GM21423 (cell line): ENCODE measurements around the gene GNB5.

ENCODE experiments used
- ATAC-seq: cut with Tn5 transposase; IDR thresholded peaks from one replicate; pipeline ENCODE4 v1.9.1; 2021; ENCODE audit warnings: mild to moderate bottlenecking, moderate library complexity; ENCODE audit not compliant: unreplicated experiment

GNB5 gene

DNA sequence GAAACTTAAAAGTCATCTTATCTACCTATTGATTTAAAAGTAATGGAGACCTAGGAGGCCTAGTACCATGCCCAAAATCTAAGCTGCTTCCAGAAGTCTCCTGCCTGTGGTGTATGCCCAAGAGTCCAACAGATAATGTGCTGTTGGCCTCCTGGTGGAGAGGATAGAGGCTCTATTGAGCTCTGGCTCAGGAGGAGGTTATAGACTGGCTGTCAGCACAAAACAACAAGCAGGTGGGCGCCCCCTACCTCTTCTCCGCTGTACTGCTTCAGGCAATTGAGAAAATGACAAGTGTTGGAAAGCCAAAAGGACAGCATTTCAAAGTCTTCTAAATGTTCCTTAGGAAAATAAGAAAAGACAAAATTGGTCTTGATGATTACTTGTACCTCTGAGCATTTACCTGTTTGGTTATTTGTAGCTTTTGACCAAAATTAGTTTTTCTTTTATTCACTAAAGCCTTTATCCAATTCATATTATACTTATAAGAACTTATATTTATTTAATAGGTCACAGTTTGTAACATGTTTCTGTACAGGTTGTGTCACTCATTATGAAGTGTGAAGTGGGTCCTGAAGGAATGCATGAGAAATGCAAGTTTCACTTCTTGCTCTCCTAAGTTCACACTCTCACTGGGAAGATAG, 17.2 kb upstream of the GNB5 start:
- peak; percentile 78 for ATAC-seq

DNA sequence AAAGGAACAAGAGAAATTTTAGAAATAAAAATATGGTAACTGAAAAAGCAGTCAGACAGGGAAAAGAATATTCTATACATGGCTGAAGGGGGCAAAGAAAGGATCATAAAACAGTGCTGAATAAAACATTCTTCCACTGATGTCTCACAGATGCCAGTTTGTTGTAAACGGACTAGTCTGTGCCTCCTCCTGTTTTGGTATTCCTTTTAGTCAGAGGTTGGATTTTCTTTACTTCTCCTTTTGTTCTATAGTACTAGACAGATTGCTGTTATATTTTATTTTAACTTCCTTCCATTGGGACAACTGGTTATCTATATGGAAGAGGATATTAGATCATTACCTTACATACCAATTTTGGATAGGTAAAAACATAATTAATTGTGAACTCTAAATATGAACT, 16.0 kb upstream of the GNB5 start:
- ATAC-seq = no peak

DNA sequence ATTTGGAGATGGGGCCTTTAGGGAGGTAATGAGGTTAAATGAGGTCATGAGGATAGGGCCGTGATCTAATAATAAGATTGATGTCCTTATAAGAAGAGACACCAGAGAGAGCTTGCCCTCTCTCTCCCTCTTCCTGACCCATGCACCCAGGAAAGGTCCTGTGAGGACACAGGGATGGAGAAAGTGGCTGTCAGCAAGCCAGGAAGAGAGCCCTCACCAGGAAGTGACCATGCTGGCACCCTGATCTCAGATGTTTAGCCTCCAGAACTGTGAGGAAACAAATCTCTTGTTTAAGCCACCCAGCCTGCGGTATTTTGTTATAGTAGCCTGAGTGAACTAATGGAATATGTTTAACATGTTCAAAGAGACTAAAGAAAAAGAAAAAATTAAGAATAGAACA, 15.3 kb upstream of the GNB5 start:
- ATAC-seq = no peak

DNA sequence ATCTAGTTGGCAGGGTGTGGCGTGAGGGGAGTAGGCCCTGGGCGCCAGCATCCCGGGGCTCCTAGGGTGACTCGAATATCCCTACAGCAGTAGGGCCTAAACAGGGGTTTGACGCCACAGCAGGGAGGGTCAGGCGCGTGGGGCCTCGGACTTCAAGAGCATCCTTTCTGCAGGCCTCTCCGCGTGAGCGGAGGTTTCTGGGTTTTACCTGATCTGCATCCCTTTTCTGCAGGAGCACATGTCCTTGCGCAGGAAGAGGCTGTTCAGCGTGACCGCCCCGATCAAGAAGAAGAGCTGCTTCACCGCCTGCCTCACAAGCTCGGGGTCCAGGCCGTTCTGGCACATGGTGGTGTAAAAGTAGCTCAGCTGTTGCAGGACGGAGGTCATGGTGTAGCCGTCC, 13.5 kb upstream of the GNB5 start:
- no peak for ATAC-seq

DNA sequence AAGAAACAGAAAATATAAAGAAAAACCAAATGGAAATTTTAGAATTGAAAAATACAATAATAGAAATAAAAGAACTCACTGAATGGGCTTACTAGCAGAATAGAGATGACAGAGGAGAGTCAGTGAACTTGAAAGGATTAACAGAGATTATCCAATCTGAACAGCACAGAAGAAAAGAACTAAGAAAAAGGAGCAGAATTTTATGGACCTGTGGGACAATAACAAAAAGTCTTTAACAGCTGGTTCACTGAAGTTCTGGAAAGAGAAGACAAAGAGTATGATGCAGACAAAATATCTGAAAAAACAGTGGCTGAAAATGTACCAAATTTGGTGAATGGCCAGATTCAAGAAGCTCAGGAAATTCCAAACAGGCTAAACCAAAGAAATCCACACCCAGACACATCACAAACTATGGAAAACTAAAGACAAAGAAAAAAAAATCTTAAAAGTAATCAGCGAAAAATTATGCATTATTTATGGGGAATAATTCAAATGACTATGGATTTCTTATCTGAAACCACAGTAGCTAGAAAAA, 9.7 kb upstream of the GNB5 start:
- no peak for ATAC-seq

DNA sequence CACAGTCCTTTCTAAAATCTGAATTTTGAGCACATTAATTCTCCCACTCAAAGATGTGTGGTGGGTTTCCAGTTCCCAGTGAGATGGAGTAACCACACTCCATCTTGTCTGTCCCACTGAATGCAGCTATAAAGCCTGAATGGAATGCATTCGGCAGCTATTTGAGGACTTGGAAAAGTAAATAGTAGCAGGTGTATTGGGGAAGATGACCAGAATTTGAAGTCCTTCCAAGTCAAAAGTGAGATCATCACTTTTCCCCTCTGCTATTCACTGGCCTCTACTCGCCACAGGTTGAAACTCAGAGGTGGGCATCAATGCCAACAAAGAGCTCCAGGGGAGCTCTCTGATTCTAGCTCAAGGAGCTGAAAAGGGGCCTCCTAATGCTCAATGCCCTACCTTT, 8.1 kb upstream of the GNB5 start:
- no peak for ATAC-seq

DNA sequence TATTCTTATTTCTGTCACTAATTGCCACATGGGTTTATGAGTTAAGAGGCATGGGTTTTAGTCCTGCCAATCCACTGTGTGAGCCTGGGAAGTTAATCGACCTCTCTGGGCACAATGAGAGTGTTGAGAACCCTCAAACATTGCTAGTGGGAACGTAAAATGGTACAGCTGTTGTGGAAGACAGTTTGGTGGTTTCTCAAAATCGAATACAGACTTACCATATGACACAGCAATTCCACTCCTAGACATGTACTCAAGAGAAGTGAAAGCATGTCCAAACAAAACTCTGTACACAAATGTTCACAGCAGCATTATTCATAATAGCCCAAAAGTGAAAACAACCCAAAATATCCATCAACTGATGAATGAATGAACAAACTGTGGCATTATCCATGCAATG, 5.7 kb upstream of the GNB5 start:
- no peak for ATAC-seq

DNA sequence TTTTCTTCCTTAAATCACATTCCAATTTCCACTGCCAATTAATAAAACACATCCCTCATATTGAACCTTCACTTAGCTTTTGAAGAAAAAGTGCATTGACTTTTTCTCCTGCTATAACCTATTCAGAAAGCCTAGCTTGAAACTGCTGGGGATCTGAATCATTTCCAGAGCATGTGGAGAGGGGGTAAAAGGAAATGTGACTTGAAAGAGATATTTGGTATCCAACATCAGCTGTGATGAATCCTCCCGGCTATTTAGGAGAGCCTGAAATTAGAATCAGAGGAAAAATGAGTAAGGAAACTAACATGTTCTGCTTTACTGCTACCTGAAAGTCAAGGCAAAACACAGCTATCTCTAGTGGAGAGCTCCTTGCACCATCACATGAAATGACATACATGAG, 2.6 kb upstream of the GNB5 start:
- no peak for ATAC-seq

DNA sequence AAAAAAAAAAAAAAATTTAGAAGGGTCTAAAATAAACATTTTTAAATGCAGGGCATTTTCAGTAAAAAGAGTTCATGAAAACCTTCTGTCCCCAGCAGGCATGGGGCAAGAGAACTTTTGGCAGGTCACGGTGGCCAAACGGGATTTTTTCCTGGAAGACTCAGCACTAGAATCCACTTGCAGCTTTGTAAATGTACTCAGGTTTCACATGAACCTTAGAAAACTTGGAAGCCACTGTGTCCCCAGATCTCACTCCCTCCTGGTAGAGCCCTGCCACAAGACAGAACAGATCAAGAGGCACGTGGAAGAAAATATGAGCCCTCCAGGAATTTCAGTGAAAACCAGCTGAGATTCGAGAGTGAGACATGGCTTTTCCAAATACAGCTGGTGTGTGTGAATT, 2.1 kb upstream of the GNB5 start:
- no peak for ATAC-seq

DNA sequence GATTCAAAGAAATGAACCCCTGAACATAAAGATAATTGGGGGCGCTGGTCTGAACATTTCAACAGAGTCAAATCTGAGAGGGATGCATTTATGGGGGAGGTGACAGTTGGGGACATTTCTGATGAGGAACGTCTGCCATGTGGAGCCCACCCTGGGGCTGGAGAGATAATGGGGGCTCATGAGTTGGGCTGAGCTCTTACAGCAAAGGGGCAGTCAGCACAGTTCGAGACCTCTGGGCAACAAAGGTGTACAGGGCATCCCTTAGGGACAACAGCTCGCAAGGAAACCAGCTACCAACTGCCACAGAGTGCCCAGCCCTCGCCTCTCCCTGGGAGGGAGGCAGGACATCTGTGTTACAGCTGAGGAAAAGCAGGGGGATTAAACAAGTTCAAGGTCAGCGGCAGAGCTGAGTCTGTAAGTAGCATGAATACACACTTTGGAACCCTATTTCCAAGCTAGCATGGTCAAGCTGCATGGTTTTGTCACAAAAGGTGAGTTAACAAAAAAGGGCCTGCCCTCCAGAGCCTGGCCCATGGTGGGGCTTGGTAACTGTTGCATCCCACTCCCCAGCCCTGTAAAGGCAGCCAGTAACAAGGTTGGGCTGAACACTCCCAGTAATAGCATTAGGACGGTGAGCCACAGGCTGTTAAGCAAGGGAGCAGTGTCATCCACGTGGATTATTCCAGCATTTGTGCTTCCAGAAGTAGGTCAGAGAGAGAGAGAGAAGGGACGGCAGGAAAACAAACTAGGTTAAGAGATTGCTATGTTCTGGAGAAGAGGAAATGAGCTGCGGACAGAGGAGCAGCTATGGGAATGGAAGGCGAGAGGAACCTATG, 4.3 kb downstream of the GNB5 start:
- ATAC-seq = no peak

DNA sequence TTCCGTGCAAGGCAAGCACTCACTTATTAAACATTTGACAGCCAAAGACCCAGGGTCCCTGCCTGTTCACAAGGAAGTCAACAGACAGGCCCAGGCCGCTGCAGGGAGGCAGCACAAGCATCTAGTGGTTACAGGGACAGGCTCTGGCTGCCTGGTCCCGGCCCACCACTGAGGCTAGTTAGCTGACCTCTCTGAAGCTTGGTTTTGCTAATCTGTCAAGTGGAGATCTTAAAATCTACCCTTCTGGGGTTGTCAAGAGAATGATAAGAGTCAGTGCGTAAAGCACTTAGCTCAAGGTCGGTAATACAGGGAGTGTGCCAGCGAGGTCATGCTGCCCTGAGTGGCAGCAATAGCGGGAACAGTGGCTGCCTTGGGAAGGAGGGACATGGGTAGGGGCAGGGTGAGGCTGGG, 6.0 kb downstream of the GNB5 start:
- no peak for ATAC-seq

DNA sequence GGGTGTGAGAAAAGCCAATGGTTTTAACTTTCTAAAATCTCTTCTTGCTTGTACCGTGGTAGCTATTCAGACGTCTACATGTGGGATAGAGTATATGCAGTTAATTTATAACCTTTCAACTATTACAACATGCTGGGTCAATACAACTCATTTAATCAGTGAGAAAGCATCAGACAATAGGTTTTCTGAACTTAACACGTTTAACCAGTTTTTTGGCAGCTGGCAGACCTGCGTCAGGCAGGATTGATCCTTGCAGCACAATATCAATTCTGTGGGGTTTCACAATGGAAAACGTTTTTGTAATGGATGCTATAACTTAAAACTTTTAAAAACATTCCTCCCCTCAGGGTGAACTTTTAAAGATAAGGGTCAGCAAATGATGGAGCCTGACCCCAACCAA, 6.5 kb downstream of the GNB5 start:
- no peak for ATAC-seq

DNA sequence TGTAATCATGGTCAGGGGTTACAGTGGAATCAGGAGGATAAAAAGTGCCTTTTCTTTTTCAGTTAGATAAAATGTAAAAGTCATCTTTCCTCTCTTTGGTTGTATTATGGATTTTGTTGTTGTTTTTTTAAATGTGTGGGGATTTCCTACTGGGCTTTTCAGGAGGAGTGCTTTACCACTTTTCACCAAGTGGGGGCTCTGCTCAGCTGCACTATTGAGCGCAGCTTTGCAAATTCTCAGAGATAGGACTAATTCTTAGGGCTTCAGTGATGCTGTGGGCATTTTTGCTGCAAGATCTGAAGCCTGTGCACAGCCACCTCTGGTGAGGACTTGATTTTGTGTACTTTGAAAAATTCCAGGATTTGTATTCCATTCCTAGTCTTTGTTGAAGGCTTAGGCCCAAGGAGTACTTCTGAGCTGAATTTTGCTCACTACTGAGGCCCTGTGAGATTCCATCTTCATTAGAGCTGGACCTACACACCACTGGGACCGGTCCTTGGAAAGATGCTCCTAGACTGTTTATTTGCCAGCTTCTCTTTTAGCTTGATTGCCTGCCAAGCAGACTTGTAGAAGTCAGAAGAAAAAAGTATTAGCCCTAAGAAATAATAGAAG, 7.5 kb downstream of the GNB5 start:
- no peak for ATAC-seq

DNA sequence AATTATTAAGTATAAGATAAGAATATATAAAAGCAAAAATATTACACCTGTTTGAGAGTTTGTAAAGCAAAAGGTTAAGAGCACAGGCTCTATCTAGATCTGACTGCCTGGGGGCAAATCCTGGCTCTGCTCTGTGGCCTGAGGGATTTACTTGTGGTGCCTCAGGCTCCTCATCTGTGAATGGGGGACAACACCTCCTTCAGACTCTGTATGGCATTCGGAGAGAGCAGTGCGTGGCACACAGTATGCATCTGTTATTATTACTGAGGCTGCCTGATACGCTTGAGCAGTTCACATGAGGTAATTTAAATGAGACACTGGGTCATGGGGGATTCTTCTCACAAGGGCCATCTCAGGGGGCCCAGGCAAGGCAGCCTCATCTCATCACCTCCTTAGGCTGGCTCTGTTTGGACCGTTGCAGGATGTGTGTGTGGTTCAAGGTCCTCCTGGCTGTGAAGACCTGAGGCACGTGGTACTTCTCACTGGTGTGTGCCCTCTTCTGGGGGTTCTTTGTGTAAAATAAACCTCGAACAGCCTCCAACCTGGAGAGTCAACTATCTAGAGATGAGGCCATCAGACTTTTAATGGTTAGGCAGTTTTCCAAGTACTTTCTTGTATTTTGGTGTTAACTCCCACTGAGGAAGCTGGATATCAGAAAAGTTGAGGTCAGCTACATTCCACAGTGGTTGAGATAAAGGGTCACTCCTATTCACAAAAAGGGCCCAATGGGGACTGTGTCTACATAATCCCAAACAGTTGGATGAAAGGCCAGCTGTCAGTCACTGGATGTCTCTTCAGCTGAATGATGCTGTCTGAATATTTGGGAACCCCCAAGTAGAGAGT, 9.0 kb downstream of the GNB5 start:
- no peak for ATAC-seq

DNA sequence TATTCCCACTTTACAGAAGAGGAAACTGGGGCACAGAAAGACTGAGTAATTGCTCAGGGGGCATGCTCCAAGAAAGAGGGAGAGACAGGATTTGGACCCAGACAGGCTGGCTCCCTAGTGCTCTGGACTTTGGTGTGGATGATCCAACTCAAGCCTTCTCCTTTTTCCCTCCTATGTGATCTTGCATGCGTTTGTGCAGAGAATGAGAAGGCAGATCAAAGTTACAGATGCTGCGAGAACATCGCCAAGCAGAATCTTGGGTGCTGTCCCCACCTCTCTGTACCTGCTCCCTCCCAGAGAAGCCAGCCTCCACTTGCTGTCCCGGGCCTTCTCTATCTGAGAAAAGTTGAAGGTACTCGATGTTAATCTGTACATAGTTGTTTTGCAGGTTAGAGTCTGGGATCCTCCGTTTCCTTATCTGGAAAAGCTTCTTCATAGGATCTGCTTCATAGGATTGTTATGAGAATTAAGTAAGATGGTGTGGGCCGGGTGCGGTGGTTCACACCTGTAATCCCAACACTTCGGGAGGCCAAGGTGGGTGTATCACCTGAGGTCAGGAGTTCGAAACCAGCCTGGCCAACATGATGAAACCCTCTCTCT, 10.2 kb downstream of the GNB5 start:
- no peak for ATAC-seq

DNA sequence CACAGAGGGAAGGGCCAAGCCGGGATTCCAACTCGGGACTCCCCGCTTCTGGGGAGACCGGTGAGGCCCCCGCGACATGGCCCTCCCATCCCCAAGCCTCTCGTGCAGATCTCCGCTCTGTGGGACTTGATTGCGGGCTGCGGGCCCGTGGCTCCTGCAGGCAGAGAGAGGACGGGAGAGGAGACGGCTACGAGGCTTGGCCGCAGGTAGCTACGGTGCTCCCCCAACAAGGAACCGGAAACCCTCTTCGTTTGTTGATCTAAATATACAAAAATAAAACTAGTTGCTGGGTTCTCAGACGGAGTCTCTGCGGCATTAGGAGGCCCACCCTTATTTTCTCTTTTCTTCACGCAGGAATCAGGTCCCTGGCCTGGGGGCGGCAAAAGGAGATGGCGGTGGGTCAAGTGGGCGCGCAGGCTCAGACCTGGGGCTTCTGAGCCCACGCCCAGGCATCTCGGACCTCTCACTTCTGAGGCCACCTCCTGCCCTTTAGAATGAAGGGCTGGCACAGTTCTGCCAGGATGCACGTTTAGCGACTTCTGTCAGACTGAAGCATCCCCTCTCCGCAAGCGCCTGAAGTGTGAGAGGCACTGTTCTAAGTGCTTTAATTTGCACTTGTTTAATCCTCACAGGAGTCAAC, 10.9 kb downstream of the GNB5 start:
- peak; percentile 36 for ATAC-seq

DNA sequence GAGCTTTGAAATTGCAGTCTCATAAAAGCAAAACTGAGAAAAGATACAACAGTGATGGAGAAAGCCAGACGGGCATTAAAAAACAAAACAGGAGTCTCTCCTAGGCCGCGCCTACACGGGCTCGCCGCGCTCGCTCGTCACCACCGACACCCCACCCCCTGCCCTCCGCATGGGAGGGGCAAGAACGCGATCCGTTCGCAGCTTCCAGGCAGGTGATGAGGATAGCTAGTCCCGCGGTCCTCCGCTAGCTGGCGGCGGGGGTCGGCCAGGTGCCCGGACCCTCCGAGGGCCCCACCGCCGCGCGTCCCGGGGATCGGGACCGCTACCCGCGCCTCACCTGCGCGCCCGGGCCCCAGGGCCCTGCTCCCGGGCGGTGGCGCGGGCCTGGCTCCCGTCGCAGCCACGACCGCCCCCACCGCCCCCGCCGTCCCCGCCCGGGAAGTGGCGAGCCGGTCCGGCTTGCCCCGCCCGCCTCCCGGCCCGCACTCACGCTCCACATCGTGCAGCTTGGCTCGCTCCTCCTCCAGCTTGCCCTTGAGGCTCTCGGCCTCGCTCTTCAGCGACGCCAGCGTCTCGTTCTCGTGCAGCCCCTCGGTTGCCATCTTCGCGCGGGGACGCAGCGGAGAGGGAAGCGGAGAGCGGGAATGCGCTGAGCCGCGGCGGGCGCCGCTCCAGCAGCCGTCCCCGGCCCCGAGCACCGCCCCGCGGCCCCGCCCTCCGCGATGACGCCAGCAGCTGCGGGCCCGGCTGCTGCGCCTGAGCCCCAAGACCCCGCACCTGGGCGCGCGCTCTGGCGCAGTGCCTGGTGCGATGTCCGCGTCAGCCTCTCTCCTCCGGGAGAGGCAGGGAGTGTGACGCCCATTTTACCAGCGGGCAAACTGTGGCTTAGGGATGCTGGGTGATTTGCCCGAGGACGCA, 11.7 kb downstream of the GNB5 start:
- peak; percentile 77 for ATAC-seq

DNA sequence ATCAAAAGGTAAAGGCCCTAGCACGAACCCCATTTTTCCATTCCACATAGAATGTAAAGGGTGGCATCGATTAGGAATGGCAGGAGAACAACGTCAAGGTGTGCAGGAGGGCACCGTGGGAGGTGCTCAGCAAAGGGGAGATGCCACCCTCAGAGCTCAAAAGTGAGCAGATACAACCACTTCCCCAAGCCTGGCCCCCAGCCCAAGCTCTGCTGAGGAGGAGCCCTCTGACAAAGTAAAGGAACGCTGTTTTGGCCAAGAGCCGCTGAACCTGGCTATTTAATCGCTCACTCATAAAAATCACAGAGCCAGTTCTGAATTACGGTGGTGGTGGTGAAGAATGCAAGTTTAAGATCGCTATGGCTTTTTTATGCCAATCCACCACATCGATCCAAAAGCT, 12.4 kb downstream of the GNB5 start:
- no peak for ATAC-seq

DNA sequence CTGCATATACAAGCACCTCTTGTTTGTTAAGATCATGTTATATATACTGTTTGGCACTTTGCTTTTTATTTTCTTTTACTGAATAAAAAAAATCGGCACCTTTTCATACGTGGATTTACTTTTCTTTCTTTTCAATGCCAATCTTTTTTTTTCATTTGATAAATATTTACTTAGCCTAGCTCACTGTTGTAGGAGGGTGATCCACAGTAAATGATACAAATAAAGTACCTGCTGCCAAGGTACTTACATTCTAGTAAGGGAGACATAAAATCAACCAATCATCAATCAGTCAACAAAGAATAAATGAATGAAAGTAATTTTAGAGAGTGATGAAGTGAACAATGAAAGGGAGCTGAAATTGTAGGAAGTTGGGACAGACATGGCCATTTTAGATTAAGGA, 18.3 kb downstream of the GNB5 start:
- no peak for ATAC-seq
